GM21717 (cell line): ENCODE results near the gene LRIT1.

Source experiments
- ATAC-seq: cut with Tn5 transposase; IDR thresholded peaks from one replicate; pipeline ENCODE4 v1.9.1; 2021; ENCODE audit warnings: mild to moderate bottlenecking, moderate library complexity; ENCODE audit not compliant: unreplicated experiment

The LRIT1 gene

DNA sequence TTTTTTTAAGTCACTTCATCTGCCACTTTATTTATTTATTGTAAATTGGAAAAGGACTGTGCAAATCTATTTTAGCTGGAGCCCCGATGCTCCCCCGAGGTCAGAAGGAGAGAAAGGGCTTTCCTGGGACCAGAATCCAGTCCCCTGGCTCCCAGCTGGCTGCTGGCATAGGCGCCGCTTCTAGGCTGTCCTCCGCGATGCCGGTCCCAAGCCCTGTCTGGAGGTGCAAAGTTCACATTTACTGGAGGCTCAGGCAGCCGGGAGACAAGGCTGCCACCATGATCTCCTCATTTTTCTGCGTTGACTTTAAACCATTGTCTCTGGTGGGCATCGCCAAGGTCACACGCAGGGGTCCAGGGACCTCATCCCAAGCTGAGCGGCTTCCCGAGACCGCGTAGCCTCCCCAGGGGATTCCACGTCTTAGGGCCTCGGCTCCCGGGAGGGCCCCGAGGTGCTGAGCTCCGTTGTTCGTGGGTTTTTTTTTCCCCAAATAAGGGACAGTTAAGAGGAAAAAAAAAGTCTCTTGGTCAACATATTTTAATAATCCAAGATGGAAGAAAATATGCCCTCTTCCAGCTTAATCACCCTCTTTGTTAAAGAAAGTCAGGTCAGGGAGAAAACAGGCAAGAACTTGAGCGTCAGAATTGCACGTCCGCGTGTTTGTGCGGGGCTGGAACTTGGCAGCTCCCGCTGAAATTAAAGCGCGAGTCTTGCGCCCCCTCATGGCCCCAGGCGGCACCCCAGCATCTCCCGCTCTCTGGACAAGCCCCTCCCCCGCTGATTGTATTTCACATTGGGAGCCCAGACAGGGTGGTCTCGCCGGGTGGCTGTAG lies 15.4 kb upstream of the LRIT1 start:
- no peak for ATAC-seq

DNA sequence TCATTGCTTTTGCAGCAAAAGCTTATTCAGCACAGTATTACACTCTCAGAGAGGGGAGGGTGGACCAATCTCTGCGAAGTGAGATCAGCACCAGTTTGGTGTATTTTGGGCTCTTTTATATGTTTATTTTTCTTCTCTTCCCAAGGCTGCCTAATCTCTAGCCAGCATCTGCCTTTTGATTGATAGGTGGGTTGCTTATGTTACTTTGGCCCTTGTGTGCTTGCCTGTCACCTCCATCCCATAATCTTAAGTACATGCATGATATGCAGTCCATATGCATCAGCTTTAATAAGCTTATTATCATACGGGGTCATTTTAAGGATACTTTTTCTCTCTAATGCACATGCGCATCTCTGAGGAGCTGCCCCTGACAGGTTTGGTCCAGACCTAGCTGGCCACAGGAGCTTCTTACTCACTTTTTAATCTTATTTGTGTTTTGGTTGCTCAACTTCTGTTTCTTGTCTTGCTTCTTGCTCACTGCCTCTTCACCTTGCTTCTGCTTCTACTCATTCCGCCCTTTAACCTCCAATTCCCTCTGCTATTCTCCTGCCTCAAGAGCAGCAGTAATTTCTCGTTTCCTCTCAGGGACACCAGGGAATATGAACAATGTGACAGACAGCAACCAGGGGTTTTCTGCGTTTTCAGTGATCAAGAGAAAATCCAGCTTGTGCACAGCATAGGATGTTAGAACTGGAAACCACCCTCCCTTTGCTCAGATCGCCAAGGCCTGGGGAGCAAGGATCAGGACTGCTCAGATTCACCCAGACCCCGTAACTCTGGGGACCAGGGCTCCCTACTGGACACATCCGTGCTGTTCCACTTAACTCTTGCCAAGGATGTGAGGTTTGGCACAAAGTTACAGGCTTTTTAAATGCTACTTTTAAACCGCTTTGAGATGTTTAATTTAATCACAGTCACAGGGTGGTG lies 13.5 kb upstream of the LRIT1 start:
- no peak for ATAC-seq

DNA sequence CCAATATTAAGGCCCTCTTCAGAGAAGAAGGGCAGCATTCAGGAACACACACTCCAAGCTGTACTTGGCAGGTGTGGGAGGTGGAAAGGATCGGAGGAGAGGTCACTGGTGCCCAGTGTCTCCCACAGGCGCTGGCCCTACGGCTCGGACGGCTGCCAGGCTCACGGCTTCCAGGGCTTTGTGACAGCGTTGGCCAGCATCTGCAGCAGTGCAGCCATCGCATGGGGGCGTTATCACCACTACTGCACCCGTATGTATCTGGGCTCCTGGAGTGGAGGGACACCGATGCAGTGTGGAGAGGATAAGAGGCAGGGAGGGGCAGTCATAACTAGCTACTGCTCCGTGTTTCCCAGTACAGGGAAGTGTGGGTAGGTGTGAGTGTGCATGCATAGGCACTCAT lies 7.4 kb upstream of the LRIT1 start:
- ATAC-seq = no peak

DNA sequence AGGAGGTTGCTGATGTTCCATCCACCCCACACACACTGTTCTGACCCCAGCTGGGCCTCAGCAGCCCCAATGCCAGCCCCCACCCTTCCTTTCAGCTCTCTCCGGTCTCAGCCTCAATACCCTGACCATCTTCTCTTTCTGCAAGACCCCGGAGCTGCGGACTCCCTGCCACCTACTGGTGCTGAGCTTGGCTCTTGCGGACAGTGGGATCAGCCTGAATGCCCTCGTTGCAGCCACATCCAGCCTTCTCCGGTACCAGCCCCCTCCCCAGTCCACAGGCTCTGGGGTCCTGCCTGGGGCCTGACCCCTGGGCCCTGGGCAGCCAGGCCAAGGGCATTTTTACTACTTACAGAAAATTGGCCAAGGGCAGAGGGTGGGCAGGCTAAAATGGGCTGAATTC lies 6.2 kb upstream of the LRIT1 start:
- no peak for ATAC-seq

DNA sequence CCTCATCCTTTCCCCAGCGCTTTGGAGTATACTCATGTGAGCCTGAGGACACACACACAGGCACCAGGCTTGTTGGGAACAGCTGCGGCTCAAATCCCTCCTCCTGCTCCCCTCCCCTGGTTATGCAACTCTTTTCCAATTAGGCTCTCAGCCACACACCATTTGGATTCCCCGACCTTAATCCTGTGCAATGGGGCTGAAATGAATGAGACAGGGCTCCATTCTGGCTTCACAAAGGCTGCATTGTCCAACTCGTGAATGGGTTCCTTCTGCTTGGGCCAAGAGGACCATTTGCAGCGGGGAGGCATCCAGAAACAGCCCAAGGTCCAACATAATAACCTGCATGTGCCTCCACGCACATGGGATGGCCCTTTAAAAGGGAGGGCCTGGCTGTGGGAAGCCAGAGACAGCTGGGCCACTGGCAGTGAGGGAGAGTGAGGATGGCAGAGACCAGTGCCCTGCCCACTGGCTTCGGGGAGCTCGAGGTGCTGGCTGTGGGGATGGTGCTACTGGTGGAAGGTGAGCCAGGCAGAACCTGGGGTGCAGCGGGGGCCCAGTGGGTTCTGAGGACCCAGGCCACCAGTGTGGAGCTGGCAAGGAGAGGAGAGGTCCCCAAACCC lies 3.4 kb upstream of the LRIT1 start, which contains the start of gene RGR:
RGR (plus strand) TSS at position 403 of the 620 bp plus-strand sequence; CDS start at position 441, 38 bp downstream.
- no peak for ATAC-seq

DNA sequence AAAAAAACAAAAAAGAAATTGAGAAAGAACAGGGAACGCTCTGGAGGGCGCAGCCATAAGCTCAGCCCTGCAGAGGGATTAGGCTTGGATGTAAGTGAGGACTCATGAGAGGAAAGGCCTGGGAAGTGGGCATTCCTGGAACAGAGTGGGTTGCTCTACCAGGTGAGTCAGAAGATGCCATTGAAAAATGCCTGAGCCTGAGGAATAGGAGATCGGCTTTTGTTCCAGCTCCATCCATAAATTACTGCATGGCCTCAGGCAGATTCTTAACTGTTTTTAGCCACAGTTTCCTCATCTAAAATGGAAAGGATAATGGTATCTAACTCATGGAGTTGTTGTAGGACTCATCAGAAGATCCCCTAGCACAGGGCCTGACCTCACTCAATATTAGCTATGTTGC lies 2.4 kb upstream of the LRIT1 start:
- ATAC-seq = no peak

DNA sequence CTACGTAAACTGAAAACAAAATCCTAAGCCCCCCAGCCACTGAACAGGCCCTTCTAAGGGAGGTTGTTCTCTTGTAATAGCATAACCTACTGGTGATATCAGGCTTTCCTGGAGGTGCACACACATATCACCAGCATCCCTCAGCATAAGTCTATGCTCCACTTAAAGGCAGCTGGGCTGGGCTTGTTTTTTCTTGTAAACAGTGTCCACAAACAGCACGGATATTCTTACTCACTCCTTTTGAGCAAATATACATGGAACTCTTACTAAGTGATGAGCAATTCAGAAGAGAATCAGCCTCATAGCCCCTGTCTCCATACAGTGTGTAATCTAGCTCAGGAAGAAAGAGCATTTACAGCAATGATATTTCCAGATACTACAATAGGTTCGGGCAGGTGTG lies 2.4 kb downstream of the LRIT1 start:
- no peak for ATAC-seq

DNA sequence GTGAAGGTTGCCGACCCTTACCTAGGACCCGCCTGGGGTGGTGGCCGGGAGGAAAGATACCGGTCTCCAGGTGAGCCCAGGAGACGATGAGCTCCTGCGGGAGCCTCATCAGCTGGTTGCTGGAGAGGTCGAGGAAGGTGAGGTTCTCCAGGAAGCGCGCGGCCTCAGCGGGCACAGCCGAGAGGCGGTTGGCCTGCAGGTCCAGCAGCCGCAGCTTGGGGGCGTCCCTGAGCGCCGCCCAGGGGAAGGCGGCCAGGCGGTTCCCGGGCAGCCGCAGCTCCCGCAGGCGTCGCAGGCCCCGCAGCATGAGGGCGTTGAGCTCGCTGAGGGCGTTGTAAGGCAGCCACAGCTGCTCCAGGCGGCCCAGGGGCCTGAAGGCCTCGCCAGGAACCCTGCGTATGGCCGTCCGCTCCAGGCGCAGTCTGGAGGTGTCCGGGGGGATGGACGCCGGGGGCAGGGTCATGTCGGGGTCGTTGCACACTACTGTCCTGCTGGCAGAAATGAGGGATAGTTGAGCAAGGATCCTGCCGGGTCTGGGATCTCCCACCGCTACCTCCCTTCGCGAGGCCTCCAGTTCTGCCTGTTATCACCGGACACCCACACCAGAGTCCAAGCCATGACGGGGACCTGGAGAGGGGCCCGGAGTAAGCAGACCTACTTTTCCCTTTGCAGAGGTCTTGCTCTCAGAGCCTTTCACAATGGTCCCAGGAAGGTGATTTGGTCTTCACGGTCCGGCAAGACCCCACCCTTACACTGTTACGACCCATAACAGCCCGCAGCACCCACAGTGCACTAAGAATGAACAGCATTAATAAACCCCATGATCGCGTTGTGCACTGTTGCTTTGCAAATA lies 3.9 kb downstream of the LRIT1 start:
- no peak for ATAC-seq

DNA sequence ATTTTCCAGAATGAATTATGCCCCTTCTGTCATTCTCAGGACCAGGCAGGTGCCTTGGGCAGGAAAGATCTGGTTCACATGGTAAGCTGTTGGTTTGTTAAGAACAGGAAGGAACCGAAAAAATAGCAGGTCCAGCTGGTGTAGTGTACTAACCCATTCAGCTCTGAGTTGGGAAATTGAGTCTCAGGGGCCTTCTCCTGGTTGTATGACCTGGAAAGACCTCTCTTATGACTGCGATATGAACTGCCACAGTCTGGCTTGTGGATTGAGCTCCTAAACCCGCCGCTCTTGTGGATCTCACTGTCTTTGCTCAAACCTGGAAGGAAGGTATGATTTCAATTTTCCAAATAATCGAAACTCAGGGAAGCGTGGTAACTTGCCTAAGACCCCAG lies 4.5 kb downstream of the LRIT1 start:
- no peak for ATAC-seq

DNA sequence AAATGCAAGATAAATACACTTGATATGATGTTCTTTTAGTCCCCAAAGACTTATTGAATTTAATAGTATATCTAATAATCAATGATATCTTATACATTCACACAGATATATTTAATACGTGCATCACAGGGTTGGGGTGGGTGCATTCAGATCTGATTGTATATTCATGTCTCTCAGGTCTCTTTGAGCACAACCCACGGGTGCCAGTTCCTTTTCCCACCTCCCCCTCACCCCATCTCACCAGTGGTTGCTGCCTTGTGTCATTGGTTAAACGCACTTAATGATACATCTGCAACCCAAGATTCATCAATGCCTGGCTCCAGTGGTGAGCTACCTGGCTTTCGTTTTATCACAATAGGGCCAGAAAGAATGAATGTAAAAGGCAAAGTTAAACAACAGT lies 6.2 kb downstream of the LRIT1 start:
- no peak for ATAC-seq

DNA sequence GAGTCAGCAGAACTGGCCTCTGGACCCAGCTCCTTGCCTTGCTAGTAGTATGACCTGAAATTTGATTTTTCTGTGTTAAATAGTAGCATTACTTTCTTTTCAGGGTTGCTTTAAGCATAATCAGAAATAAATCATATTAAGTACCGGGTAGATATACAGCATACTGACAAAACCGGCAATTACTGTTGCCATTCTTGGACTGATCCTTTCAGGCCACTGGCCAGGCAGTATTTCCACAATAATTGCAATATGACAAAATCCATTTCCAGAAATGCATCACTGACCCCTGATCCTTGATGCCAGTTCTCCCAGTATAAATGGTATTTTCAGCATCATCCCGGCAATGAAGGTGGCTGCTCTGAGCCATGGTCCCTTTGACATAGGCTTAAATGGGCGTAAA lies 6.9 kb downstream of the LRIT1 start:
- no peak for ATAC-seq

DNA sequence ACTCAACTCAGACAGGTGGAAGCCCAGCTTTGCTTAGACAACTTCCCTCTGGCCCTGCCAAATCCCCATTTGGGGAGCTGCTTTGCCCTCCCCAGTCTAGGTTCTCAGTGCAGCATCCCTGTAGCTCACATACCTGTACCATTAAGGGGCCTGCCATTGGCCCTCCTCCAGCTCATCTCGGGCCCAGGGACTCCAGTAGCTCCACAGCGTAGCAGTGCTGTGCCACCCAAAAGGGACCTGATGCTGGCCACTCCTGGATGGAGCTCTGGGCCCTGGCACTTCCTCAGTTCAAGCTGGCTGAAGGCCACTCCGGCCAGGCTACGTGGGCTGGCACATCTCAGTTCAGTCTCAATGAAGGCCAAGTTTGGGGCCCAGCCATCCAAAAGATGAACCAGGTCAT lies 7.4 kb downstream of the LRIT1 start:
- no peak for ATAC-seq

DNA sequence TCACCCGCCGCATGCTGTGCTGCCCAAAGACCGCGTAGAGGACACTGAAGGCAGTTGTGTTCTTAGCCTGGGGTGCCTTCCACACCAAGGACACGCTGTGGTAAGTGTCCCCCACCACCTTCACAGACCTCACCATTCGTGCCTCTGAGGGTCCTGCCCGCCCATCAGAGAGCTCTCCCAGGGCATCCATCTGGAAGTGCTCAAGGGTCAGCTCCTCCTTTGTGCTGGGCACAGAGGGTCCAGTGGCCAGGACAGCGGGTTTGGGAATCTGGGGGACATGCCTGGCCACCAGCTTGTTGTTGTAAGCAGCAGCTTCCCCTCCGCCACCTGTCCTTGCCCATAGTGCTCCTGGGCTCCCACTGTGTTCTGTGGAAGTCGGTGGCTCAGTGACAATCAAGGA lies 9.0 kb downstream of the LRIT1 start:
- ATAC-seq = no peak

DNA sequence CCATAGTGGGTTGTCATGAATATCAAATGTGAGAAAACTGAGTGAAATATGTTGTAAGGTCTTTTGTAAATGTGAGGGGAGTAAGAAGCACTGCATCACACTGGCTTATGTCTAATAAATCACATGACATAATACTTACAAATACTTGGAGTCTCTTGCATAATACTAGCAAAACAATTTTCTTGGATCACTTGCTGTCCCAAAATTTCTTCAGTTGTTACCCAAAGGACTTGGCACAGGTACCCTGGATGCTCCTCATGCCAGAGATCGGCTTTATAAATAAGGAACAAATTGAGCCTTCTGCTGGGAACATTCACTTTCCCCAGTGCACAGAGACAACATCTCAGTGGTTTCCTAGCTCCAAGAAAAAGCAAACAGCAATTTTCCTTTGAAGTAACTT lies 11.0 kb downstream of the LRIT1 start:
- no peak for ATAC-seq

DNA sequence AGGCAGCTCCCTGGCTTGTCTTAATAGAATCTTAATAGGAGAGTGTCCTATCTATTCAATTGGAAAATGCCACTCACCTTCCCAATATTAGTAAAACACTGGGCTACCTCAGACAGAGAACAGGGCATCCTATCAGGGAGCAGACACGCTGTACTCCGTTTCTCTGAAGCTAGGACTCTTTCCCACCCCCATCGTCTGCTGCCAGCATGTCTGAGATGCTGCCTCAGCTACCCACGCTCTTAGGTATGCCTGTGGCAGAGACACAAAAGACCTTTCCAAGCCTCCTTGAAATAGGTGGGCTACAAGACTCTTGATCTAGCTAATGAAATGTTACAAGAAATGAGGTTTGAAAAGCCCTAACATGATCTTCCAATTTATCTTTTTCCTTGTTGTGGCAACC lies 13.5 kb downstream of the LRIT1 start:
- no peak for ATAC-seq

DNA sequence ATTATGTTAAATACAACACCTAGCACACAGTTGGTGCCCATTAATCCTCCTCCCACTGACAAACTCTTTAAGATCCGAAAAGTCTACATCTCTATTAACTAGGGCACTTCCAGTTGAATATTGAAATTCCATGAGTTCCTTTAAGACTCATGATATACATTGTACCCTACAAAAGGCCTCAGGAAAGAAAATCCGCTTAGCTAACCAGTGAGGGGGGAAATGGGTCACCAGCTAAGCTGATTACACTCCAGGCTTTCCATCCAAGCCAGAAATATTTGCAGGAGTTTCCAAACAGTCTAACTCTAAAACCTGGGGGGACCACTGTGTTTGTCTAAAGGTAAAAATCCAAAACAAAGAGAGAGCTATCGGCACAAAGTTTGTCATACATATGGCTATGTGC lies 14.7 kb downstream of the LRIT1 start:
- ATAC-seq = no peak

DNA sequence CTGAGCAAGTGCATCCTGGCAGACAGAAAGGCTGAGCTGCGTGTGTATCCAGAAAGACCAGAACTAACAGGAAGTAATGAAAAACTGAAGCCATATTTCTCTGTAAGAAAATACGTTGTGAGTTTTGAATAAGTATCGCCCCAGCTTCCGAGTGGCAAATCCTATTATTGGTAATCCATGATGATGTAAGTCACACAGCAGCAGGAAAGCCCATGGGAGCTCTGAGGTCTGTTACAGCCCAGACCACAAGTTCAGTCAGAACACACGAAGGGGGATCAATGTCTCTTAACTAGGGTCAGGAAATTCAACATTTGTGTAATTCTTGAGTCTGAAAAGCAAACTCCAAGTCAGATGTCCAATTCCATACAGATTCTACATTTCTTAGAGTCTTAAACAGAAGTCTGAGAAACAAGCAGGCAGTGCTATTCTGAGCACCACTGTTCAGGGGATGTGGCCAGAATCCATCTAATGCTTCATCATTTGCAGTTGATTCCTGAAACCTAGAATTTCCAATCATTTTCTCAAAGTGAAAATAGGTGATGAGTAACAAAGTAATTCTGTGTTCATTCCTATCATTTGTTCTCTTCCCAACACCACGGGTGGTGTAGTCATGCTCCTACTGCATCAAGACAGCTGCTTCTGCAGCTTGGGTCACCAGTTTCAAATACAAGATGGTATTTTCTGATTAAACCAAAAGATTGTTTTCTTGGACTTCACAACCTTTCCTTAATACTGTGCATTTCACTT lies 15.7 kb downstream of the LRIT1 start, which contains the start of gene LRIT2:
LRIT2 (minus strand) TSS at position 118 of the 747 bp plus-strand sequence; CDS start at position 94, 24 bp downstream.
- ATAC-seq = no peak

DNA sequence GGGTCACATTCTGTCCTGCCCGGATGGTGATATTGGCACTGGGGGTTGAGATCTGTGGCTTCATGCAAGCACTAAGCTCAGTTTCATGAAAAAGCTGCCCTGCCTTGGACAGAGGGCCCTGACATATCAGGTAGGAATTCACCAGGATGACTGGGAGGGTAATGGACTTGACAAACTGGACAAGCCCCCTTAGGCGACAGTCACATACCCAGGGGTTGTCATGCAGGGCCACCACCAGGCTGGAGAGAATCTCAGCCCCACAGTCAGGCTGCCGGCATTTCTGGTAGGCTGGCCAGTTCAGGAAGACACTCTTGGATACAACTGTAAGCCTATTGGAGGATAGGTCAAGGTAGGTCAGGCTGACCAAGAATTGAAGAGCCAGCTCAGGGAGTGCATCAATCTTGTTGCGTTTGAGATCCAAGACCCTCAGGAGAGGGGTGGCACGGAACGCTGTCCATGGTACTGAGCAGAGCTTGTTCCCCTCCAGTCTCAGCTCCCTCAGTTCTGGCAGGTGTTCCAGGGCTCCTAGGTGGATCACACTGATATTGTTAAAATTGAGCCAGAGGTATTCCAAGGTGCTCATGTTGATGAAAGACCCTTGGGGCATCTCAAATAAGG lies 16.8 kb downstream of the LRIT1 start:
- no peak for ATAC-seq

DNA sequence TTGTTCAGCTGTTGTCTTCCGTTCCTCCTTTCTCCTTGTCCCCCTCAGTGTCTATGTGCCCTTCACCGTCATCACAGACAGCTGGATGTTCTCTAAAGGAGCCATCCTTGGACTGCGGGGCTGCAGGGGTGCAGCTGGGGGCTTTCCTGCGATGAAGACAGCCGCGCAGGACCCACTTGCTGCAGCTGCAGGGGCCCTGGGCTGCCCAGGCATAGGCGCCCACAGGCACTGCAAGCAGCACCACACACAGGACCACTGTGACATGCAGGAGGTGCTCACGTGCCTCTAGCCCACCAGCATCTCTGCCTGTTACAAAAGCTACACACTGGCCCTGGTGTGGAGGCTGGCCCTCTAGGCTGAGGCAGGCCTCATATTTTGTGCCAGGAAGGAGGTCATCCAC lies 19.4 kb downstream of the LRIT1 start:
- ATAC-seq = no peak
